ENCODE data around the gene DOCK10.

Gene DOCK10

GRCh38 chr2:224816816-224817215 is 225.5 kb downstream of the DOCK10 start:
- no peak for DNase-seq

DNA sequence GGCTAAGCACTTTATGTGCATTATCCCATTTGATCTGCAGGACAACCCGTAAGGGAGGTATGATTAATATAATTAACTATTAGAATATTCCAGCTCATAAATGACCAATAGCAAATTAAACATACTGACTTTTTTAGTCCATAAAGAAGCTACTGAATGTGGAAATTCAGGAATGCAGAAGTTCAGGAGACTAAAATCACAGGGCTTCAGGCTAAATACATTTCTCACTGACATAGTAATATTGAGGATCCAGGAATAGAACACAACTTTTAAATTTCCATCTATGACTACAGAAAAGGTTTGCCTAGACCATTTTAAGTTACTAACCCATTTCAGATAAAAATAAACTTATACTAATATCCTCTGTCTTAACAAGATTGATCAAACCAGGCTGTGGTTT is 228.7 kb downstream of the DOCK10 start:
- DNase-seq, result no peak

- no peak for DNase-seq
These were observed 234.9 kb downstream of the DOCK10 start for GRCh38 chr2:224807153-224807964.

DNA sequence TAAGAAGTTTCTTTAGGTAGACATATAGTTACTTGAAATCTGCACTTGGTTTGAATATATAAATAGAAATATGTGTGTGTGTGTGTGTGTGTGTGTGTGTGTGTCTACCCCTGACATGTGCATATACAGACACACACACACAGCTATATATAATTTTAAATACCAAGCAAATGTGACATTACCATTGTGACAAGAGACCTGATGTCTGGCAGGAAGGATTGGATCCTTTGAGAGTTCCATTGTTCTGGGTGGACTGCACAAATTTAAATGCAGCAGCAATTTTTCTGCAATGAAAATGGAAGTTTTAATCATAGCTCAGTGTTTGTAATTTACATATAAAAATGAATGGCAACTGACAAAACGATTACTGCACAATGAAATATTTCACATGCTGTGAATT is 238.3 kb downstream of the DOCK10 start:
- DNase-seq, result no peak

DNA sequence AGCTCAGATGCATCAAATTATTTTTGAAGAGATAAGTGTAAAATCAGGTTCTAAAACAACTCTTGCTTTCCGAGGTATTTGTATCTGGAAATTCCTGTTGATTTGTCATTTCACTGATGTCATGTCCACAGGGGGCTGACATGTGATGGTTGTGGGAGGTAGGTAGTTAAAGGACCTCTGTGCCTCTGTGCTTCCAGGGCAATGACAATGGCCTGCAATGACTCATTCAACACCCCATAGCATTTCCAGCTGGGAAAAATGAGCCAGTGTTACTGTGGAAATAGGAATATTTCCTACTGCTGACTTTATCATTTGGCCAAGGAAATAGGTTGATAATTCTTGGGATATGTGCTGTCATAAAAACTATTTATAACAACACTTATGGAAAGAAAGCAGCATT is 239.9 kb downstream of the DOCK10 start:
- no peak for DNase-seq

- no peak for DNase-seq
These were observed 240.9 kb downstream of the DOCK10 start for GRCh38 chr2:224801360-224801759.

DNA sequence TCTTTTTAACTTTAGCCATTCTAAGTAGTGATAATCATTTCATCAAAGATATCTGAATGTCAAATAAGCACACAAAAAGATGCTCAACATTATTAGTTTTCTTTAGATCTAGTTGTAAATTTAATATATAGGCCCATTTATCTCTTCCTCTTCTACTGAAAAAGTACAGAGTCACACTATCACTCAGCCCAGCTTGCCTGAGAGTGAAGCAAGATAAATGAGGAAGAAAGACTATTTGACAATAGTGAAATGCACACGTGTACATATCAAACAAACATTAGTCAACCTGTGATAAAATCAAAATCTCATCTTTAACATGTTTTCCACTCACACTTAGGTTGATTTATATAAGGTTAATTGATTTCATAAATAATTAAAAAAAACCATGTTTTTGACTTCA is 242.6 kb downstream of the DOCK10 start:
- no peak for DNase-seq

- no peak for DNase-seq
These were observed 244.1 kb downstream of the DOCK10 start for GRCh38 chr2:224798180-224798579.

GRCh38 chr2:224796695-224797305 is 245.5 kb downstream of the DOCK10 start:
- no peak for DNase-seq

- DNase-seq, result no peak
These were observed 248.3 kb downstream of the DOCK10 start for GRCh38 chr2:224793946-224794345.

DNA sequence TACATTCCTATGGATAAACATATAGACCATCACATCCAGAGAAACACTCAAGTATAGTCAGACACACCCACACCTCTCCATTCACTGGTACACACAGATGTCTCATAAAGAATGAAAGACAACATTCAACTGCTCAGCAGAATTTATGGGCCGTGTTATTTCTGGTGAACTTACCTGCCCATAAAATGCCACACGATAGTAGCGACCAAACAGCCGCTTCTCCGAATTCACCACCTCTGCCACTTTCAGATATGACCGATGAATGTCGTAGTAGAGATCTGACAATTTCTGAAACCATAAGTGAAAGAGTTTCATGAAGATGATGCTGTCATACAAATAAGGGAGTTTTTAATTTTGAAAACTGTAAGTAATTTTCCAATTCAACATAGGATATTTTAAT is 255.4 kb downstream of the DOCK10 start:
- no peak for DNase-seq

GRCh38 chr2:224781400-224781799 is 260.9 kb downstream of the DOCK10 start:
- DNase-seq, result no peak

DNA sequence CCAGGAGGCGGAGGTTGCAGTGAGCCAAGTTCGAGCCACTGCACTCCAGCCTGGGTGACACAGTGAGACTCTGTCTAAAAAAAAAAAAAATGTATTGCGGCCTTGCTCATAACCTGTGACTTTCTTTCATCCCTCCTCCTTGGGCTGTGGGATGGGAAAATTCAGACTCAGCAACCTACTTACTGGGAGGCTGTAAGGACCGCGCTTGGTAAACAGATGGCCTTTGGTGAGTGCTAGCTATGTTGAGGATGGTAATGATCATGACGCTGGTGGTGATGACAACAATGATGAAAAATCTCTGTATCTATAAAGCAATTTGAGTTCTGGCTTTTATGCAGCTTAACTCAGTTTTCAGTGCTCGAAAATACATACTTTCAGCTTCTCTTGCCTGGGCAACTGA is 261.4 kb downstream of the DOCK10 start:
- DNase-seq, result no peak

GRCh38 chr2:224780106-224780505 is 262.2 kb downstream of the DOCK10 start:
- no peak for DNase-seq

DNA sequence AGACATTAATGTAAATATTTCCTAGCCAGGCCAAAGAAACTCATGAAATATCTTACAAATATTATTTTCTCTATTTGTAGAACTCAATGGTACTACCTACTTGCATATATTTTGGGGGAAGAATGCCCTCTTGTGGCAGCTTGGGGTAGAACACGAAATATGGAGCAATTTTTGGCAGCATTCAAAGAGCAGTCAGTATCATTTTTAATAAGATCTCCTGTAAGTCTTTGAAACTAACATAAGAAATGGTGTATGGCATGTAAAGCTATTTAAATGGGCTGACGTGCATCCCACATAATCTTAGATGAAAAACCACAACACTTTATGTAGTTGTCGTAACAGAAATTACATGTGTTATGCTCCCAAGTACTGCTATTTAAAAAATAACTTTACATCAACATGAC is 263.8 kb downstream of the DOCK10 start:
- peak; percentile 37 for DNase-seq

DNA sequence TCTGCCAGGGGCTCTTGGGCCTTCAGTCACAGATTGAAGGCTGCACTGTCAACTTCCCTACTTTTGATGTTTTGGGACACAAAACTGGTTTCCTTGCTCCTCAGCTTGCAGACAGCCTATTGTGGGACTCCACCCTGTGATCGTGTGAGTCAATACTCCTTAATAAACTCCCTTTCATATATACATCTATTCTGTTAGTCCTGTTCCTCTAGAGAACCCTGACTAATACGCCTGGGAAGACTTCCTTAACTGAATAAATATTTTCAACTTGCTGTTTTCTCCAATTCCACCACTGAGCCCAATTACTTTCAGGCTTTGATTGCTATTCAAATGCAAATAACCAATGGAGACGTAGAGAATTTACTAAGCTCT is 264.7 kb downstream of the DOCK10 start:
- DNase-seq, result no peak

GRCh38 chr2:224776795-224777558 is 265.3 kb downstream of the DOCK10 start:
- no peak for DNase-seq

GRCh38 chr2:224775647-224776046 is 266.6 kb downstream of the DOCK10 start:
- DNase-seq, result no peak

DNA sequence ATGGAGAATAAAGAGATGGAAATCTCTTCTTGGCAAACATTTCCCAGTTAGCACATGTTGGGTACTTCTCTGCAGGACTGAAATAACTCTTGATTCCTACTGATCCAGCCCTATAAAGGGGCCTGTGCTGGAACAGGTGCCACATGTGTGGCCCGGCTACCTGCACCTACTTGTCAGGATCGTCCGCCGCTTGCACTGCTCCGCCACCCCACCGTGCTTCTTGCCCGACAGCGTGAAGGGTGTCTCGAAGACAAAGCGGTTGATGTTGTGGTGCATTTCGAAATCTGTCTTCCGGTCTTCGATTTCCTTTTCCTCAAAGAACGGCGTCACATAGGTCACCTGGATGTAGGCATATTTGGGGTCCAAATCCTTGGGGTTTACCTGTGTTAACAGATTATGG is 267.5 kb downstream of the DOCK10 start:
- no peak for DNase-seq

DNA sequence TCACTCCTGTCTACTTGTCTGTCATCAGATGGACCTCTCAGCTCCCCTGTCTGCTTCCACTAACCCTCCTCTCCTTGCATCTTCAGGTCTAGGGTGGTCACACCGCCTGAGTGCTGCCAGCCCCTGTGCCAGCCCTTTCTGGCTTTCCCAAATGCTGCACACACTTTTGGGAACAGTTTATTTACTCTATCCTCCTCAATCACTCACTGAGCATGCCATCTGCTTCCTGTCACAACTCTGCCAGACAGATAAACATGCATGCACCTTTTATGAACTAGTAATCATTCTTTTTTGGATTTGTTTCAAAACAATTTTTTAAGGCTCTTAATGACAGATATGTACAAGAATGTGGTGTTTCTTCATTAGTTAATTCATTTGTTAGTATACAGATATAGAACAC is 269.8 kb downstream of the DOCK10 start:
- DNase-seq, result peak; percentile 50

GRCh38 chr2:224769489-224769888 is 272.8 kb downstream of the DOCK10 start:
- no peak for DNase-seq

GRCh38 chr2:224764565-224765236 is 277.6 kb downstream of the DOCK10 start:
- no peak for DNase-seq

DNA sequence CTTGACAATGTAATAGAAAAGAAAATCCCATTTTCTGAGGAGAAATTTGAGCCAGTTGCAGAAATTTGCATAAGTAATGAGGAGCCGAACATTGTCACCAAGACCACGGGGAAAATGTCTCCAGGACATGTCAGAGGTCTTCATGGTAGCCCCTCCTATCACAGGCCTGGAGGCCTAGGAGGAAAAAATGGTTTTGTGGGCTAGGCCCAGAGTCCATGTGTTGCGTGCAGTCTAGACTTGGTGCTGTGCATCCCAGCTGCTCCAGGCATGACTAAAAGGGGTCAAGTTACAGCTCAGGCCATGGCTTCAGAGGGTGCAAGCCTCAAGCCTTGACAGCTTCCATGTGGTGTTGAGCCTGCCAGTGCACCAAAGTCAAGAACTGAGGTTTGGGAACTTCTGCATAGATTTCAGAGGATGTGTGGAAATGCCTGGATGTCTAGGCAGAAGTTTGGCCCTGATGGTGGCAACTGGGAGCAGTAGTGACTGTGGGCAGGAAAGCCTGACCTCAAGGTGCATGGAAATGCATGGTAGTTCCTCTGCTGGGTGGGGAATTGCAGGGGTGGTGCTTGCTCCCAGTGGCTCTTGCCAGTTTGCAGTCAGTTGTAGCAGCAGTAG is 284.2 kb downstream of the DOCK10 start:
- no peak for DNase-seq
